ENCODE data around the gene MUC2.
"Not testable (repeated sequence)": the region's sequence is repeated elsewhere in the genome, so short reads cannot be mapped to it uniquely, and the experiment has no call there.

The MUC2 gene

DNA sequence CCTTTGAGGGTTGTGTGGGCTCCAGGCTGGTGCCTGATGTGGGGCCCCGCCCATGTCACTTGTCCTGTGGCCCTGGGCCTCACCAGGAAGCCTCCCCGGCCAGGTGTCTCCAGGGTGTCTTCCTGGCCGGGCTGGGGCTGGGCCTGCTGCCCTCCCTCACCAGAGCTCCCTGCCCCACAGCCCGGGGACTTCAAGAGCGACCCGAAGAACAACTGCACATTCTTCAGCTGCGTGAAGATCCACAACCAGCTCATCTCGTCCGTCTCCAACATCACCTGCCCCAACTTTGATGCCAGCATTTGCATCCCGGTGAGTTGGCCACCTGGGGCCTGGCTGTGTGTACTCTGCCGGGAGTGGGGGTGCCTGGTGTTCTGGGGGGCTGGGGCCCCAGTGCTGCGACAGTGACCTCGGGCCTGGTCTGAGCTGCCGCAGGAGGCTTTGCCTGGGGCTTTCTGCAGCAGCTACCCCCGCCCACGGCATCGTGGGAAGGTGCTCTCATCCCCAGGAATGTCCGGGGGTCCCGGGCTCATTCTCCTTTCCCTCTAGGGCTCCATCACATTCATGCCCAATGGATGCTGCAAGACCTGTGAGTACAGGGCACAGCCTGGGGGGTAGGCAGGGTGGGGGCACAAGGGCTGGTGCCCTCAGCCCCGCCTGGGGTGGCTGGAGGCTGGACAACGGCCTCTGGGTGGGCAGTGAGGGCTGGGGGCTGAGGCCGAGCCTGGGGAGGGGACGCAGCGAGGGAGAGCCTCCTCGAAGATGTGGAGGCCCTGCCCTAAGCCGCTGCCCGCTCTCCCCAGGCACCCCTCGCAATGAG, 34.6 kb downstream of the MUC2 start:
- DNase-seq = no peak

DNA sequence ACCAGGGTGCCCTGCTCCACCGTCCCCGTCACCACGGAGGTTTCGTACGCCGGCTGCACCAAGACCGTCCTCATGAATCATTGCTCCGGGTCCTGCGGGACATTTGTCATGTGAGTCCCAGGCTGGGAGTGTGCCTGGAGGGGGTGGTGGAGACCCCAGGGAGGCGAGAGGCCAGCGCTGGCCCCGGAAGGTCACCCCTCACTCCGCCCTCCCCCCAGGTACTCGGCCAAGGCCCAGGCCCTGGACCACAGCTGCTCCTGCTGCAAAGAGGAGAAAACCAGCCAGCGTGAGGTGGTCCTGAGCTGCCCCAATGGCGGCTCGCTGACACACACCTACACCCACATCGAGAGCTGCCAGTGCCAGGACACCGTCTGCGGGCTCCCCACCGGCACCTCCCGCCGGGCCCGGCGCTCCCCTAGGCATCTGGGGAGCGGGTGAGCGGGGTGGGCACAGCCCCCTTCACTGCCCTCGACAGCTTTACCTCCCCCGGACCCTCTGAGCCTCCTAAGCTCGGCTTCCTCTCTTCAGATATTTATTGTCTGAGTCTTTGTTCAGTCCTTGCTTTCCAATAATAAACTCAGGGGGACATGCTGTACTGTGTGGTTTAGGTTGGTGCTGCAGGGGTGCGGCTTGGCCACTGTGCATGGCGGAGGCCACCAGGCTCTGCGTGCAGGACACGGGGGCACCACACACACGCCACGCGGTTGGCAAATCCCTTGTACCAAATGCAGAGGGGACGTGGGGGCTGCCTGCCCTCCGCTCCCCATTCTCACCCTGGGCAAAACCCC, 35.4 kb downstream of the MUC2 start:
- DNase-seq = no peak

GRCh38 chr11:1111545-1112212, 37.0 kb downstream of the MUC2 start:
- DNase-seq = no peak

- no peak for DNase-seq
Measured at GRCh38 chr11:1112351-1113191, 37.9 kb downstream of the MUC2 start.

DNA sequence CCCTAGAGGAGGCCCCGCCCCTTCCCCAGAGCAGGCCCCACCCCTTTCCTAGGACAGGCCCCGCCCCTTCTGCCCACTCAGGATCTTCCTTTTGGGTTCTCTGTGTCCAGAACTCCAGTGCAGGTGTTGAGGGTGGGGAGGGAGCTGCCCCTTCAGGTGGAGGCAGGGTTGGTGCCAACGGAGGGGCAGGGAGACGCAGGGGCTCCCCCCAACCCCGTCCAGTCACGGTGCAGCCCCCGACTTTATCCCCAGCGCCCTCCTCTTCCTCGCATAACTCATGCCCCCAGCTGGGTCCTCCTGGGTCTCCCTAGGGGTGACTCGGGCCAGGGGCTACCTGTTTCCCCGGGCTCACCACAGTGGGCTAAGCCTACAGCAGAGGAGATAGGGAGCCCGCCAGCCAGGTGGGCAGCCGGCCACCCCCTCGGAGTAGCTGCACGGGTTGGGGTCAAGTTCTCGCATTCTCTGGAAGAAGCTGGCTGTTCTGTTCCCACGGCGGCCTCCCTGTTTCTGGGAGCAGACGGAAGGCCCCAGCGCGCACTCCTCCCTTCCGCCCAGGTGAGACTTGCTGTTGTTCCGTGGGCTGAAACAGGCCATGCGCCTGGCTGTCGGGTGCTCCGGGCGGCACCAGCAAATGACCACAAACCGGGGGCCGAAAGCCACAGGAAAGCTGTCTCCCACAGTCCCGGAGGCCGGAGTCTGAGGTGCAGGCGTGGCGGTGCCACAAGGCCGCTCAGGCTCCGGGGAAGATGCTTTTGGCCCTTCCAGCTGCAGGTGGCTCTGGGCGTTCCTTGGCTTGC, 38.9 kb downstream of the MUC2 start:
- DNase-seq = no peak

DNA sequence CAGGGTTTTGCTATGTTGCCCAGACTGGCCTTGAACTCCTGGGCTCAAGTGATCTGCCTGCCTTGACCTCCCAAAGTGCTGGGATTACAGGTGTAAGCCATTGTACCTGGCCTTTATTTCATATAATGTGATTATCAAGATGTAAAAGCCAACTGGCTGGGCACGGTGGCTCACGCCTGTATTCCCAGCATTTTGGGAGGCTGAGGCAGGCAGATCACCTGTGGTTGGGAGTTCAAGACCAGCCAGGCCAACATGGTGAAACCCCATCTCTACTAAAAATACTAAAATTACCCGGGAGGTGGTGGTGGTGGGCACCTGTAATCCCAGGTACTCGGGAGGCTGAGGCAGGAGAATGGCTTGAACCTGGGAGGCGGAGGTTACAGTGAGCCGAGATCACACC, 40.6 kb downstream of the MUC2 start:
- not testable (repeated sequence) for DNase-seq

GRCh38 chr11:1116104-1116503, 41.4 kb downstream of the MUC2 start:
- no peak for DNase-seq

DNA sequence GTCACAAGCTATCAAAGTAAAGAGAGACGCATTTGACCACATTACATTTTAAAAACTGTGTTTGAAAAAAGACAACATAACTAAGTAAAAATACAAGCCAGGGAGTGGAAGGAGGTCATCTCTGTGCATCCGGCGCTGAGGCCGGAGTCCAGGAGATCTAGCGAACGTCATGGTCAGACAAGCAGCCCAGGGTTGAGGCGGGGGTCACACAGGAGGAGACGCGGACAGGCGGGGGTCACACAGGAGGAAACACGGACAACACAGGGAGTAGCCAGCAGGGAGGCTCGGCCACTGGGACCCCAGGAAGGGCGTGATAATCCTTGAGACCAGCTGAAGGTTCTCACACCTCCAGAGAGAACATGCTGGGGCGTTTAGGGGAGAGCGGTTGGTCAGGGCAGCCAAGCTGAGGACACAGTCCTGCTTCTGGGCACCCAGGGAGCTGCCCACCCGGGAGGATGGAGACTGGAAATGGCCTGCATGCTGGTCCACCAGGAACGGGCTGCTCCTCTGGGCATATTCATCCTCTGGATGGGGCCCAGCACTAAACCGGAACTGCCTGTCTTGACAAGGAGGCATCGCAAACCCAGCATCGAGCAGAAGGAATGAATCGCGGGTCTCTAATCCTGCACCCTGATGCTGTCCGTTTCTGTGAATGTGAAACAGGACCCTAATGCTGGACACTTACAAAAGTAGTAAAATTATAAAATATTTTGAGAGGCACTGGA, 42.2 kb downstream of the MUC2 start:
- no peak for DNase-seq

DNA sequence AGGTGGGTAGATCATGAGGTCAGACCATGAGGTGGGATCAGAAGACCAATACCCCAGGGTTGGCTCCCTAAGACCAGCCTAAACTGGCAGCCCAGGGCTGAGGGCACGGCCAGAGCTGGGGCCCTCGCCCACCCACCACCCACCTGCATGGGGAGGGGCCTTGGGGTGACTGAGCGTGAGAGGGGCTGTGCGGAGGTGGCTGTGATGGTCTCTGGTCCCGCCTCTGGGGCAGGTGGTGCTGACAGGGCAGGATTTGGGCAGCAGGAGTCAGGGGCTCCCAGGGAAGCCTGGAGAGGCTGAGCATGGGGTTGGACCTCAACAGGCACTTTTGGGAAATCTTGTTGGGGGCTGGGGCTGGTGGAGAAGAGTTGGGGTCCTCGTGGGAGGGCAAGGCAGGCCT, 43.3 kb downstream of the MUC2 start:
- DNase-seq = no peak

DNA sequence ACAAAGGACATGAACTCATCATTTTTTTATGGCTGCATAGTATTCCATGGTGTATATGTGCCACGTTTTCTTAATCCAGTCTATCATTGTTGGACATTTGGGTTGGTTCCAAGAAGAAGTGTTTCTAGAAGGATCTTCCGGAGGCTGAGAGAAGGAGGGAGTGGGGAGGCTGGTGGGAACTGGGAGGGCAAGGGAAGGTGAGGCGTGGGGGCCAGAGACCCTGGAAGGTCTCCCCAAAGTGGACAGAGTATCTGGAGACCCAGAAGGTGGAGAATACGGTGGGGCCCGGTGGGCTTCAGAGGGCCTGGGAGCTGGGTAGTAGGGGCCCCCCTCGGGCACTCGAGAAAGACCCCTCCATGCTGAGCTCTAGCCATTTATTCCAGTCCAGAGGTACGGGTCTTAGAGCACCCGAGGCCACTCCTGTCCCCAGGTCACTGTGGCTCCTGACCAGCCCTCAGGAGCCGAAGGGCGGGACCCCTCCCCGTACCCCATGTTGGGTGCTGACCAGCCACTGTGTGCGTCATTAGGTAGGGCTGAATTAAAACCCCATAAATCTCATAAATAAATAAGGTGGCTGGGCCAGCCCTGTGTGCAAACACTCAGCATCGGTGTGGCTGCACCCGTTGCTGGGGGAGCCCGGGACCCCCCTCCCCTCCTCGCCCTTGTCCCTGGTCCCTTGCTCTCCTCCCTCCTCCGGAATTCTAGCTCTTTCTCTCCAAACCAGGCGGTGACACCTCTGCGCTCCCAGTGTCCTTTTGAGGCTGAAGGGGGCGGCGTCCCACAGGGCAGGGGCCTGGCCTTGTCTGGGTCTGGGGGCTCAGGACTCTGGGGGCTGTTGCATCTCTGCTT, 44.3 kb downstream of the MUC2 start:
- DNase-seq = no peak

DNA sequence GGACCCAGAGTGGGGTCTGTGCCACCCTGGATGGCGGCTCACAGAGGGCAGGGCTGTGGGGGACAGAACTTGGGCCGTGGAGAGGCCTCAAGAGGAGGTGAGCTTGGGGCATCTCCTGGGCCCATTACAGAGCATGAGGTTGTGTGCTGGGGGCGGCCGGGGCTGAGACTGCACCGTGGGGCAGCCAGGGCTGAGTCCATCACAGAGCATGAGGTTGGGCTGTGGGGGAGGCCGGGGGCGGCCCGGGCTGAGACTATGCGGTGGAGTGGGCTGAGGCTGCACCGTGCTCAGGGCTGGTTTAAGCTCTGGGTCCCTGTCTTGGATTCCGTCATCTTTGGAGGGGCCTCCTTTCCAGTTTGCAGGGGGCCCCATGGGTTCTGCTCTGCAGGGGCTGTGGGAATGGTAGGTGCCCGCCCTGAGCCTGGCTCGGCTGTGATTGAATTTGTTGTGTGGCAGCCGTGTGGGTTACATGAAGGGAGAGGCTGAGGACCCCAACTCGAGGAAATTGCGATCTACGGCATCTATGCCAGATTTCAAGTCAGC, 45.0 kb downstream of the MUC2 start:
- DNase-seq = no peak

DNA sequence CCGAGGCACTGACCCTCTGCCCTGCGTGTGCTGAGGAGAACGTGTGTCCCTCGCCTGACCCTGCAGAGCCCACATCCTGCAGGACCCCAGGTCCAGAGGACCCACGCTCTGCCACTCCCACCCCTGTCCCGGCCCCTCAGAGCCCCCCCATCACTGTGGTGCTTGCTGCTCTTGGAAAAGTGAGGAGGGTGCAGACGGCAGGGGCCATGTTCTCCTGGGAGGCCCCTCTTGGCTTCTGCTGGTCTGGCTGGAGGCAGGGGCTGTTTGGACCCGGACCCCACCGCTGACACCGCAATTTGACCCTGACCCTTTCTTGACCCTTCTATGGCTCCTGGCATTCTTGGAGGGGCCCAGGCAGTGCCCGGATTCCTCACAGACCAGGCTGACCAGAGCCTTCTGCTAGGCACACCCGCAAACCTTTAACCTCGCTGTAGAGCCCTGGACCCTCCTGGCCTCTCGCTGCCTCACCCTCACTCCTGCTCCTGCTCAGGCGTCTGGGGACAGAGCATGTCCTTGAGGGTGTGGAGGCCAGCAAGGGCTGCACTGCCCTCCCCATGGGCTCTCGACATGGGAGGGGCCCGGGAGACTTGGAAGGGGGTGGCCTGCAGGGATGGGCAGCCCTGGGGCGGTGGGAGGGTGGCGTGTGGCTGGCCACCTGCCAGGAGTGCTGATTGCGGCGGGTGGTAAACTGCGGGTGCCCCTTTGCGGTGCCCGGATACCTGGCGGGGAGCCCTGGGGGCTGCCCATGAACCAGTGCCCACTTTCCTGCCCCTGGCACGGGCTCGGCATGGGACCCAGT, 46.1 kb downstream of the MUC2 start:
- no peak for DNase-seq

GRCh38 chr11:1121331-1121812, 46.7 kb downstream of the MUC2 start:
- no peak for DNase-seq

DNA sequence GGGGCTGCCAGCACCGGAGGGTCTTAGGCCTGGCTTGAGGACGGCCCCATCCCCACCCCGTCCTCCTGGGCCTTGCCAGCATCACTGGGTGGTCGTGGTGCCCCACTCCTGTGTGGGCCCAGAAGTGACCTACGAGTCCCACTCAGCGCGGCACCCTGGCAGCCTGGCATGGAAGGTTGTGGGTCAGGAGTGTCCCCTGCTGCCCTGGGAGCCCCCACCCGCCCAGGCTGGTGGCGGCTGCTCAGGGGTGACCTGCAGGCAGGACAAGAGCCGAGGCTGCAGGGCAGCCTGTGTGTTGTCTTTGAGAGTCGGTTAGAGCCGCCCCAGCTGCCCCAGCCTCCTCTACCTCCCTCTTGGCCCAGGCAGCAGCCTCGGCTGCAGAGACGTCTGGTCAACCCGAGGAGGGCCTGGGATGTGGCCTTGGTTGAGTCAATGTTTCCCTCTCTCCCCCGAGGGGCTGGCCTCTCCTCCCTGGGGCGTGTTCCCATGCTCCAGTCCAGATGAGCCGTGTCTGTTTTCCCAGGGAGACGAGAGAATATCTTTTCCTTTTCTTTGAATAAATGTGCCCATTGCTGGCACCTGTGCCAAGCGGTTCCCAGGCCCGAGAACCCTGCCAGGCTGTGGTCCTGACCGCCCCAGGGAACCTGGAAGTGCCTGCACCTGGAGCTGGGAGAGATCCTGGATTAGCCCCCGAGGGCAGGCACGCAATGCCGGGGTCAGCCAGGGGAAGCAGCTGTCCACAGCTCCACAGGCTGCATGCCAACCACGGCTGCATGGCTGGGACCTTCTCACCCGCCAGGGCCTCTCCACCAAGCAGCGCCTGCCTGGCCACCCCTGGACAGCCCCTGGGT, 47.4 kb downstream of the MUC2 start:
- DNase-seq = no peak

DNA sequence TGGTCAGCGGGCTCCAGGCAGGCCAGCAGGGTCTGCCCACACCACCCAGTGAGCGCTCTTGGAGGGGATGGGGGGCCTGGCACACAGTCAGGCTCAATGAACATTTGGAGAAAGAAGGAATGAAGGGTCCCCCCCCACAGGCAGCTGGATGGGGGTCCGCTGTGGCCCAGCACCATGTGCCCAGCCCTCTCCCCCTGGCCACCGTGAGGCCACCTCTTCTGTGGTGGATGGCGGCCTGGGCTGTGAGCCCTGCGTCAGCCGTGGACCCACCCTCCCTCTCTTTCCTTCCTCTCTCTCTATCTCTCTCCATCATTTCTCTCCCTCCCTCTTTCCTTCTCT, 48.0 kb downstream of the MUC2 start:
- no peak for DNase-seq

DNA sequence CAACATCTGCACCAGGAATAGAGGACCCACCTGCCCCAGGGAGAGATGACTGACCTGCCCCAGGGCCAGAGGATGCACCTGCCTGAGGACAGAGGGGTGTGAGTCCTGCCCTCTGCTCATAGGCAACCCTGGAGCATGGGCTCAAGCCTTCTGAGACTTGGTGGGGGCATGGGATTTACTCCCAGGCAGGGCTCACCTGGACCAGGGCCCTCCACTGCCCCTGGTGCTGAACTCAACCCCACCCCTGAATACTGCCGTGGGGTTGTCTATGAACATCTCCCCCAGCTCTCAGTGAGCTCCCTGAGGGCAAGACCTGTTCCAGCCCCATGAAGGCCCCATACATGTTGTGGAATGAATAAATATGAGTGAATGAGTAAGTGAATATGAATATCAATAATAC, 49.3 kb downstream of the MUC2 start:
- DNase-seq = no peak

All from NCI-H526 treated with DMSO at 0.1 percent for 48 hours (cell line).